Measurements from ENCODE around the gene ORM1.

Gene ORM1

GRCh38 chr9:114296338-114296737 lies 26.6 kb upstream of the ORM1 start:
- Histone ChIP-seq H3K27ac (no peak overlapping the region), H3K4me3 (ENCODE audit: low read depth, low read length) (no peak overlapping the region), H3K27me3 (replicated peaks) (no peaks in the 10 kb centered on the region), H3K36me3 (replicated peaks) (peaks cover 2% of the 10 kb centered on the region)
- no peak for TF ChIP-seq CTCF (IDR thresholded peaks at IDR 0.05; ENCODE audit: low read depth, low read length, missing control alignments)
- in situ Hi-C loops (cut with HindIII; ENCODE audit: low pct_ligation_motif_present, low sequenced_read_pairs) = no loop called here
- no peak for DNase-seq

- H3K27me3 ChIP-seq (replicated peaks) = no peaks in the 10 kb centered on the region
Measured at GRCh38 chr9:114299286-114300152, 23.4 kb upstream of the ORM1 start.

GRCh38 chr9:114300153-114300845 lies 22.6 kb upstream of the ORM1 start:
- TF ChIP-seq CTCF (IDR thresholded peaks at IDR 0.05; ENCODE audit: low read depth, low read length, missing control alignments) = no peak
- in situ Hi-C loops (cut with HindIII; ENCODE audit: low pct_ligation_motif_present, low sequenced_read_pairs) = no loop called here
- no peak for DNase-seq
- H3K27ac ChIP-seq = no peak overlapping the region
- peaks cover 2% of the 10 kb centered on the region for H3K36me3 ChIP-seq (replicated peaks)
- H3K4me3 ChIP-seq (ENCODE audit: low read depth, low read length) = no peak overlapping the region
- no peaks in the 10 kb centered on the region for H3K27me3 ChIP-seq (replicated peaks)

More at GRCh38 chr9:114299286-114300152, 23.4 kb upstream of the ORM1 start:
- in situ Hi-C loops (cut with HindIII; ENCODE audit: low pct_ligation_motif_present, low sequenced_read_pairs) = no loop called here
- DNase-seq = no peak
- H3K36me3 ChIP-seq (replicated peaks) = peaks cover 2% of the 10 kb centered on the region
- TF ChIP-seq CTCF (IDR thresholded peaks at IDR 0.05; ENCODE audit: low read depth, low read length, missing control alignments) = no peak
- no peak overlapping the region for H3K27ac ChIP-seq
- no peak overlapping the region for H3K4me3 ChIP-seq (ENCODE audit: low read depth, low read length)

DNA sequence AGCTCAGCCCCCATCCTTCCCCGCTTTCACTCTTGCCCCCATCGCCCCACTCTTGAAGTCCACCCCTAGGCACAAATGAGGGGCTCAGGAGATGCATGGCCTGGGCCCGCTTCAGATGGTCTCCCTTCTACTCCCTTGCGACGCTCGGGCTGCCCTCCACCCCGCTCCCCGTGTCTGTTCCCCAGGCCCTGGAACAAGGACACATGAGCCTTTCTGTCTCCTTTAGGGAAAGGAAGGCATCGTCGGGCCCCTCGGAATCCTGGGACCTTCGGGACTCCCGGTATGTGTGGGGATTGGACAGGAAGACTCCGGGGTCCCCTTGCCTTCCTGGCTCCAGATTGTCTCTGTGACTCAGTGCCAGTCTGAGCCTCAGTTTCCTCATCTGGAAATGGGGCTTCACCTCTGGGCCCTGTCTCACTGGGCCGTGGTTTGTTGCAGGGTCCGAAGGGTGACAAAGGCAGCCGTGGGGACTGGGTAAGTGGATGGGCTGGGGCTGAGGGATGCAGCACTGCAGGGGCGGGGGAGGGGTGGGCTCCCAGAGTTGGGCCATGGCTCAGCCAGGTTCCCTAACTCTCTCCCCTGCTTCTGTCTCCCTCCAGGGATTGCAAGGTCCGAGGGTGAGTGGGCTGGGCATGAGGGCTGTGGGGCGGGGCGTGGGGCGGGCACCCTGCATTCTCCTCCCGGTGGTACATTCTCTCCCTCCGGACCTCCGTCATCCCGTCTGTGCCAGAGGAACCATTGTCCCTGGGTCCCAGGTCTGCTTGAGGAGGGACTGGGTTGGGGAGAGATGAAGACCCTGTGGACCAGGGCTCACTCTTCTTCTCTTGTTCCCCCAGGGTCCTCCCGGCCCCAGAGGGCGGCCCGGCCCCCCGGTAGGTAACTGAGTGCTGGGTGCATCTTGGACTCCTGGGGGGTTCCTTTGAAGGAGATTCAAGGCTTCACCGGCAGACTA lies 21.8 kb upstream of the ORM1 start:
- no peak overlapping the region for H3K4me3 ChIP-seq (ENCODE audit: low read depth, low read length)
- no peak for DNase-seq
- TF ChIP-seq CTCF (IDR thresholded peaks at IDR 0.05; ENCODE audit: low read depth, low read length, missing control alignments) = no peak
- H3K36me3 ChIP-seq (replicated peaks) = peaks cover 2% of the 10 kb centered on the region
- in situ Hi-C loops (cut with HindIII; ENCODE audit: low pct_ligation_motif_present, low sequenced_read_pairs) = no loop called here
- H3K27me3 ChIP-seq (replicated peaks) = no peaks in the 10 kb centered on the region
- no peak overlapping the region for H3K27ac ChIP-seq

DNA sequence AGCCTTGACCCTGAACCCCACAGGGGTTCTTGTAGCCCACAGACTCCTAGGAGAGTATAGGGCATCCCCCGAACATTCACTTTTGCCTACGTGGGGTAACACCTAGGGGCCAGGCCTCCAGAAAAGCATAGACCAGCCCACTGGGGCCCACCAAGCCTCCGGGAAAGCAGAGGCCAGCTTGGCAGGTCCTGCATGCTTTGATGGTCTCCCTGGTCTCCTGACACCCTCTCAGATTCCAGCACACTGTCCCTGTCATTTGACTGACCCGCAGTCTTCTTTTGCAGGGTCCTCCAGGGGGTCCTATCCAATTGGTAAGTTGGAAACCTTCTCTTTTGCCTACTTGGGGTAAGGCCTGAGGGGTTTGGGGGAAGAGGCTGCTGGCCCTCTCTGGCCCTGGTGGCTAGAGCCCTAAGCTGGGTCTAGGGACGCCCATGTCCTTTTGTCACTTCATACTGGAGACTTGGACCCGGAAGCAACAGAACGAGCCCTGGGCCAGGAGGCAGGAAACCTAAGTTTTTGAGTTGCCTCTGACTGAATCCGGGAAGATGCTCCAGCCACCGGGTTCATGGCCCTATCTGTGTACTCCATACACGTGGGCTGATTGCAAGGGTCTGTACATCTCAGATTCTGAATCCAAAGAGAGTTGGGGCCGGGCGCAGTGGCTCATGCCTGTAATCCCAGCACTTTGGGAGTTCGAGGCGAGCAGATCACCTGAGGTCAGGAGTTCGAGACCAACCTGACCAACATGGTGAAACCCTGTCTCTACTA lies 20.9 kb upstream of the ORM1 start:
- Histone ChIP-seq H3K27me3 (replicated peaks) (no peaks in the 10 kb centered on the region), H3K27ac (no peak overlapping the region)
- in situ Hi-C loops (cut with HindIII; ENCODE audit: low pct_ligation_motif_present, low sequenced_read_pairs) = no loop called here

More for the DNA sequence above, 20.9 kb upstream of the ORM1 start:
- Histone ChIP-seq H3K4me3 (ENCODE audit: low read depth, low read length) (no peak overlapping the region), H3K36me3 (replicated peaks) (peaks cover 2% of the 10 kb centered on the region)
- DNase-seq = no peak
- TF ChIP-seq CTCF (IDR thresholded peaks at IDR 0.05; ENCODE audit: low read depth, low read length, missing control alignments) = no peak
